ENCODE data around the gene GDF11. TPM values are rescaled to one million over a fixed set of nuclear protein-coding genes. Genes with fewer than 3 reads are reported as not detected.

The GDF11 gene
- polyA plus RNA-seq, 1 of the 3 experiments (the other 2 are of a cell fraction): 9.4 TPM

GRCh38 chr12:55727643-55728185 is 15.2 kb upstream of the GDF11 start:
- CTCF ChIA-PET: interaction anchor here (0.8 to 4.6 kb wide), 5 partner anchors 9 to 71 kb away, joined by 3 to 47 read pairs (median 4); no protein-coding TSS in a partner anchor
- POLR2A ChIA-PET: no interaction called here
- Histone ChIP-seq H3K79me2 (ENCODE audit: insufficient read depth) (peaks cover 47% of the 10 kb centered on the region), H3K9me3 (no peaks in the 10 kb centered on the region), H3K9ac (peak overlapping the region; percentile 83), H3K27me3 (ENCODE audit: insufficient read depth) (no peaks in the 10 kb centered on the region), H3K9me2 (no peaks in the 10 kb centered on the region), H3K4me3 (ENCODE audit: low read depth in 2 of 2, low read length in 1 of 2) (peak overlapping the region; percentile 74 to 97), H3K36me3 (replicated peaks in 1 of 2; ENCODE audit: control insufficient read depth in 1 of 2, insufficient read depth in 2 of 2, low read length in 1 of 2) (peaks cover 34% of the 10 kb centered on the region in 2 experiments), H2AFZ (ENCODE audit: low read depth) (no peak overlapping the region), H3K27ac (ENCODE audit: low read depth in 2 of 2, low read length in 1 of 2) (peak overlapping the region; percentile 97 to 100), H3K4me2 (peak overlapping the region; percentile 97), H3K4me1 (ENCODE audit: control insufficient read depth in 1 of 2, insufficient read depth in 2 of 2, low read depth in 1 of 2, low read length in 1 of 2) (peaks cover 0 to 26% of the 10 kb centered on the region in 2 experiments; a peak in 1 of 4 replicates), H3F3A (replicated peaks; ENCODE audit: insufficient read depth) (peaks cover 42% of the 10 kb centered on the region), H4K20me1 (ENCODE audit: insufficient read depth) (peaks cover 45% of the 10 kb centered on the region)
- WGBS (ENCODE audit: low lambda C conversion rate): 8% methylated on average over 9 of the region's 9 CpGs
- peak; percentile 76 for DNase-seq
- no peak for TF ChIP-seq ZBTB33 (IDR thresholded peaks at IDR 0.05; ENCODE audit: borderline replicate concordance, low read depth)
- no peak for TF ChIP-seq CHD2 (IDR thresholded peaks at IDR 0.05; ENCODE audit: low read length, partially characterized antibody)
- 0 out of 2 replicates have a peak, but pooled peaks have one; percentile 42 for TF ChIP-seq TCF12 (IDR thresholded peaks at IDR 0.05)
- peak; percentile 49; the same call in 1 of the 2 replicates for TF ChIP-seq MXI1 (IDR thresholded peaks at IDR 0.05; ENCODE audit: low read depth, low read length)
- no peak for TF ChIP-seq FOSL2 (IDR thresholded peaks at IDR 0.05; ENCODE audit: borderline replicate concordance, low read depth)
- TF ChIP-seq RFX5 (IDR thresholded peaks at IDR 0.05; ENCODE audit: low read length): no peak
- no peak for TF ChIP-seq GABPA (IDR thresholded peaks at IDR 0.05; ENCODE audit: low read depth)
- TF ChIP-seq PBX3 (IDR thresholded peaks at IDR 0.05): no peak
- TF ChIP-seq REST (IDR thresholded peaks at IDR 0.05; ENCODE audit: low read depth, low read length): no peak
- TF ChIP-seq USF1 (IDR thresholded peaks at IDR 0.05; ENCODE audit: borderline replicate concordance, low read depth): no peak
- no peak for TF ChIP-seq ELF1 (IDR thresholded peaks at IDR 0.05)
- TF ChIP-seq FOXM1 (IDR thresholded peaks at IDR 0.05; ENCODE audit: low read depth): no peak
- no peak for TF ChIP-seq MAX (IDR thresholded peaks at IDR 0.05; ENCODE audit: low read depth)
- TF ChIP-seq IRF3 (IDR thresholded peaks at IDR 0.05; ENCODE audit: low read depth, low read length): no peak
- TF ChIP-seq TEAD4 (IDR thresholded peaks at IDR 0.05; ENCODE audit: borderline replicate concordance, insufficient read depth): no peak
- no peak for TF ChIP-seq JUND (IDR thresholded peaks at IDR 0.05)
- peak in 1 of 2 experiments; percentile 43; a peak in 1 of 4 replicates for TF ChIP-seq EP300 (IDR thresholded peaks at IDR 0.05; ENCODE audit: borderline replicate concordance in 1 of 2, low read depth in 1 of 2, low read length in 1 of 2)
- no peak for TF ChIP-seq RAD21 (IDR thresholded peaks at IDR 0.05; ENCODE audit: low read length)
- TF ChIP-seq RXRA (IDR thresholded peaks at IDR 0.05; ENCODE audit: borderline replicate concordance, low read depth): no peak
- no peak for TF ChIP-seq SMC3 (IDR thresholded peaks at IDR 0.05; ENCODE audit: low read depth, low read length)
- TF ChIP-seq SIN3A (IDR thresholded peaks at IDR 0.05; ENCODE audit: borderline replicate concordance, low read depth, low read length): no peak
- peak; percentile 29; the same call in 1 of the 2 replicates for TF ChIP-seq NFIC (IDR thresholded peaks at IDR 0.05; ENCODE audit: borderline replicate concordance)
- peak; percentile 37; the same call in 1 of the 2 replicates for TF ChIP-seq FOXJ3 (CRISPR knock-in tag; IDR thresholded peaks at IDR 0.05)
- TF ChIP-seq MEF2A (IDR thresholded peaks at IDR 0.05; ENCODE audit: borderline replicate concordance, low read depth): no peak
- no peak for TF ChIP-seq EZH2phosphoT487 (IDR thresholded peaks at IDR 0.05; ENCODE audit: borderline replicate concordance, low read depth)
- TF ChIP-seq NRF1 (IDR thresholded peaks at IDR 0.05; ENCODE audit: low read depth, low read length): no peak

All from SK-N-SH (cell line).